Measurements from ENCODE around the gene CLASP1.

Gene CLASP1

DNA sequence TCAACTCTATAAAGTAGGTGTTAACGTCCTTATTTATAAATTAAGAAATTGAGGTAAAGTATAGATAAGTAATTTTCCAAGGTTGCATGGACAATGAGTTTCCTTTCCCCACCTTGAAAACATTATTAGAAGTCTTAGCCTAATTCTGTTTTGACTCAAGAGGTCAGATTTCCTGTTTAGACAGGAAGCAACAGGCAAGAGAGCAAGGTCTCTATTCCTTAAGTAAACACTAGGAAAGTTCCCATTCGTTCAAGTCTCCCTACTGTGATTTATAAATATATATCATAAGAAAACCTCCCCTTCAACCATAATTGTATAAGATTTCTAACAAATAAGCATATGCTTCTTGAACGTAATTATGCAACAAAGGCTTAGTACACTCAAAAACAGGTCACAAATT is 40.3 kb downstream of the CLASP1 start:
- TF ChIP-seq CTCF (IDR thresholded peaks at IDR 0.05; ENCODE audit: insufficient read depth, low read length, missing control alignments), result no peak
- H3K4me3 ChIP-seq (ENCODE audit: low read depth, low read length), result no peak overlapping the region
- ChIA-PET CTCF (no interaction called here), POLR2A (no interaction called here)
- no peak for DNase-seq (ENCODE audit: low read depth, low spot score)

GRCh38 chr2:121608367-121608766 is 40.9 kb downstream of the CLASP1 start:
- no peak overlapping the region for H3K4me3 ChIP-seq (ENCODE audit: low read depth, low read length)
- no peak for TF ChIP-seq CTCF (IDR thresholded peaks at IDR 0.05; ENCODE audit: insufficient read depth, low read length, missing control alignments)
- no peak for DNase-seq (ENCODE audit: low read depth, low spot score)
- ChIA-PET CTCF (no interaction called here), POLR2A (no interaction called here)

- no peak for TF ChIP-seq CTCF (IDR thresholded peaks at IDR 0.05; ENCODE audit: insufficient read depth, low read length, missing control alignments)
- ChIA-PET CTCF (interaction anchor here (1.4 to 1.7 kb wide), 2 partner anchors 9 to 10 kb away, joined by 4 read pairs; no protein-coding TSS in a partner anchor), POLR2A (interaction anchor here (0.6 kb wide), 1 partner anchor 27 kb away, joined by 3 read pairs; no protein-coding TSS in a partner anchor)
- H3K4me3 ChIP-seq (ENCODE audit: low read depth, low read length), result no peak overlapping the region
- no peak for DNase-seq (ENCODE audit: low read depth, low spot score)
Measured at GRCh38 chr2:121605820-121606733, 43.2 kb downstream of the CLASP1 start.

GRCh38 chr2:121603185-121603584 is 46.1 kb downstream of the CLASP1 start:
- TF ChIP-seq CTCF (IDR thresholded peaks at IDR 0.05; ENCODE audit: insufficient read depth, low read length, missing control alignments), result no peak
- POLR2A ChIA-PET, result no interaction called here
- no peak for DNase-seq (ENCODE audit: low read depth, low spot score)
- CTCF ChIA-PET, result no interaction called here
- no peak overlapping the region for H3K4me3 ChIP-seq (ENCODE audit: low read depth, low read length)

DNA sequence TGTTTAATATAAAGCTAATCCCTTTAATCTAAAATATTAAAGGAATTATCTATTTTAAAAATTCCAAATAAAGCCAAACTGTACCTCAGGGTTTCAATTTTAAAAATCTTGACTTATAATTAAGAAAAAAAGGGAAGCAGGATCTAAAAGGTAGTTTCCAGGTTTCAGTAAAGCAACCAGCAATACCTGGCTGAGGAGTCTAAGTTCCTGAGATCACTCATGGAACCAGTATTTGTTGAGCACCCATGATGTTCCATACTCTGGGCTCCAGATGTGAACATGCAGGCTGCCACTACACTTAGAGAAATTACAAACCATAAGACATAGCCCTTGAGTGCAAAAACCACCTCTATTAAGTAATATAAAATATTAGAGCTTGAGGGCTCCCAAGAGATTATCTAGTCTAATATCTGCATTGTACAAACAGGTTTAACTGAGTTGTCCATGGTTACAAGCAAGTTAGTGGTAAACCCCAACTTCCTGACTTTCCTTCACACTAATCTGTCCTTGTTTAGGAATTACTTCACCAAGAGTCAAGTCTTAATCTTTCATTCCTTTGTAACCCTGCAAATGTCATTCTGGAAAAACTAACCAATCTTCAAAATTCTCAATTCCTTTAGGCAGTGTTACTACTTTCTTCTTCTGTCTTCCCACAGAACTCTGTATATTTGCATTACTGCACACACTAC is 49.2 kb downstream of the CLASP1 start:
- H3K4me3 ChIP-seq (ENCODE audit: low read depth, low read length), result no peak overlapping the region
- no peak for DNase-seq (ENCODE audit: low read depth, low spot score)
- CTCF ChIA-PET, result interaction anchor here (1.0 kb wide), 1 partner anchor 39 kb away, joined by 4 read pairs; no protein-coding TSS in a partner anchor

More for the DNA sequence above, 49.2 kb downstream of the CLASP1 start:
- TF ChIP-seq CTCF (IDR thresholded peaks at IDR 0.05; ENCODE audit: insufficient read depth, low read length, missing control alignments), result no peak
- POLR2A ChIA-PET, result no interaction called here
